GM18873 (cell line): ENCODE data around the gene USP47.

ENCODE experiments used
- ATAC-seq: cut with Tn5 transposase; IDR thresholded peaks from one replicate; pipeline ENCODE4 v1.9.1; 2021; ENCODE audit warnings: mild to moderate bottlenecking, moderate library complexity, moderate number of reproducible peaks; ENCODE audit not compliant: unreplicated experiment, low FRiP score

The USP47 gene

GRCh38 chr11:11841723-11842420, at the start of gene USP47:
TSS of gene USP47 (plus strand) at chr11:11841972. CDS start at chr11:11842186, 214 bp downstream.
- ATAC-seq = peak; percentile 50

GRCh38 chr11:11793073-11793472, 48.7 kb upstream of the USP47 start:
- ATAC-seq = no peak

- no peak for ATAC-seq
Observed at GRCh38 chr11:11798586-11799438, 43.0 kb upstream of the USP47 start.

GRCh38 chr11:11805228-11805627, 36.5 kb upstream of the USP47 start:
- ATAC-seq = no peak

GRCh38 chr11:11806074-11806473, 35.7 kb upstream of the USP47 start:
- no peak for ATAC-seq

- no peak for ATAC-seq
Observed at GRCh38 chr11:11806586-11806985, 35.2 kb upstream of the USP47 start.

- ATAC-seq = no peak
Observed at GRCh38 chr11:11807811-11808782, 33.7 kb upstream of the USP47 start.

GRCh38 chr11:11808992-11809615, 32.7 kb upstream of the USP47 start:
- no peak for ATAC-seq

GRCh38 chr11:11810764-11811726, 30.7 kb upstream of the USP47 start:
- ATAC-seq = no peak

- no peak for ATAC-seq
Observed at GRCh38 chr11:11813288-11813962, 28.3 kb upstream of the USP47 start.

GRCh38 chr11:11814614-11815452, 26.9 kb upstream of the USP47 start:
- no peak for ATAC-seq

- ATAC-seq = no peak
Observed at GRCh38 chr11:11816511-11817314, 25.1 kb upstream of the USP47 start.

GRCh38 chr11:11817957-11818356, 23.8 kb upstream of the USP47 start:
- ATAC-seq = no peak

GRCh38 chr11:11818529-11819121, 23.1 kb upstream of the USP47 start:
- no peak for ATAC-seq

- ATAC-seq = no peak
Observed at GRCh38 chr11:11821899-11822298, 19.9 kb upstream of the USP47 start.

- ATAC-seq = no peak
Observed at GRCh38 chr11:11822946-11823345, 18.8 kb upstream of the USP47 start.
